HUES64 (cell line): ENCODE results near the gene DNAAF1.

Experiments used
- H3K27ac ChIP-seq: 2 replicates; pipeline ENCODE4 v1.7.0; 2013; ENCODE audit warnings: low read depth, low read length, inconsistent platforms
- H3K27me3 ChIP-seq: 2 replicates; pipeline ENCODE4 v1.6.1; 2013; ENCODE audit warnings: mild to moderate bottlenecking, low read length; ENCODE audit not compliant: insufficient read depth
- H3K36me3 ChIP-seq: 2 replicates; pipeline ENCODE4 v1.6.1; 2013; ENCODE audit warnings: mild to moderate bottlenecking, low read length; ENCODE audit not compliant: insufficient read depth
- H3K4me1 ChIP-seq: 2 replicates; pipeline ENCODE4 v1.6.1; 2013; ENCODE audit warnings: mild to moderate bottlenecking, low read length, moderate library complexity; ENCODE audit not compliant: insufficient read depth
- H3K4me3 ChIP-seq: 2 replicates; pipeline ENCODE4 v1.5.1; 2013; ENCODE audit warnings: mild to moderate bottlenecking, low read length, moderate library complexity
- H3K9ac ChIP-seq: 2 replicates; pipeline ENCODE4 v1.6.1; 2013; ENCODE audit warnings: mild to moderate bottlenecking, low read depth, low read length
- H3K9me3 ChIP-seq: 2 replicates; pipeline ENCODE4 v1.6.1; 2013; ENCODE audit warnings: low read depth, low read length; ENCODE audit not compliant: insufficient read depth
- WGBS: fragments of 150-250, 120-280 bp; methylation state at CpG from one replicate; pipeline ENCODE4 v1.1.7; 2013; ENCODE audit warnings: missing lambda C conversion rate; 5-methylcytosine and 5-hydroxymethylcytosine counted together

The DNAAF1 gene

GRCh38 chr16:84178892-84179611 is 33.9 kb downstream of the DNAAF1 start:
- H3K9me3 ChIP-seq = no peaks in the 10 kb centered on the region
- H3K27me3 ChIP-seq = no peaks in the 10 kb centered on the region
- 94% methylated on average over 28 of the region's 28 CpGs for WGBS
- no peak overlapping the region for H3K27ac ChIP-seq
- no peaks in the 10 kb centered on the region for H3K4me1 ChIP-seq
- H3K36me3 ChIP-seq = peaks cover 62% of the 10 kb centered on the region
- no peak overlapping the region for H3K4me3 ChIP-seq
- no peak overlapping the region for H3K9ac ChIP-seq

DNA sequence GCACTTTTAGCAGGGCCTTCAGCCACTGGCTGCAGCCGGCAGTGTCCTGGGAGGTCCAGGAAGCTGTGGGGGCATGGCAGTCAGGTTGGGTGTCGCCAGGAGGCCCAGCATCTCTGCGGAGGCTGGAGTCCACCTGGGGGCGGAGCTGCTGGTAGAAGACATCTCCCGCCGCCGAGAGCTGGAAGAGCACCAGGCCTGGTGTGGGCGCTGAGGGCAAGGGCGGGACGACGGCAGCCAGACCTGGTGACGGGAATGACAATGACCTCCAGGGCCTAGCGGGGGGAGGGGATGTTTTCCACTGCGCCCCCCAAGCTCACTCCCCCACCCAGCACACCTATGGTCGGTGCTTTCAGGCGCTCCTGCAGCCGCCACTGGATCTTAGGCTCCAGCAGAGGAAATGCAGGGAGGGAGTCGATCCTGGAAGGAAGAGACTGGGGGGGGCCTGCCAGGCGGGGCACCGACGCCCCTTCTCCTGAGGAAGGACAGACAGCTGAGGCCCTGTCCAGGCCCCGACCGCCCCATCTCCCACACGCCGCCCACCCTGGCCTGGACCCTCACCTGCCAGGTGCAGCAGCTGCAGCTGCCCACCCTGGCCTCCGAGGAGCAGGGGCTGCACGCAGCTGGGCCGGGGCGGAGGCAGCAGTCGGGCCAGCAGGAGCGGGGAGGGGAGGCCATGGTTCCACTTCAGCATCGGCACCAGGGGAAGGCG is 34.7 kb downstream of the DNAAF1 start:
- Histone ChIP-seq H3K9ac (no peak overlapping the region), H3K9me3 (no peaks in the 10 kb centered on the region), H3K4me1 (no peaks in the 10 kb centered on the region), H3K36me3 (peaks cover 69% of the 10 kb centered on the region), H3K27ac (no peak overlapping the region), H3K27me3 (no peaks in the 10 kb centered on the region), H3K4me3 (no peak overlapping the region)
- 93% methylated on average over 33 of the region's 33 CpGs for WGBS

GRCh38 chr16:84180519-84181140 is 35.5 kb downstream of the DNAAF1 start:
- H3K4me1 ChIP-seq = no peaks in the 10 kb centered on the region
- H3K9ac ChIP-seq = no peak overlapping the region
- no peaks in the 10 kb centered on the region for H3K9me3 ChIP-seq
- no peaks in the 10 kb centered on the region for H3K27me3 ChIP-seq
- no peak overlapping the region for H3K27ac ChIP-seq
- WGBS = 91% methylated on average over 21 of the region's 21 CpGs
- H3K4me3 ChIP-seq = no peak overlapping the region
- peaks cover 73% of the 10 kb centered on the region for H3K36me3 ChIP-seq

GRCh38 chr16:84181144-84181915 is 36.2 kb downstream of the DNAAF1 start:
- H3K27me3 ChIP-seq = no peaks in the 10 kb centered on the region
- no peak overlapping the region for H3K4me3 ChIP-seq
- H3K27ac ChIP-seq = no peak overlapping the region
- no peak overlapping the region for H3K9ac ChIP-seq
- no peaks in the 10 kb centered on the region for H3K4me1 ChIP-seq
- peaks cover 73% of the 10 kb centered on the region for H3K36me3 ChIP-seq
- 93% methylated on average over 41 of the region's 41 CpGs for WGBS
- no peaks in the 10 kb centered on the region for H3K9me3 ChIP-seq

DNA sequence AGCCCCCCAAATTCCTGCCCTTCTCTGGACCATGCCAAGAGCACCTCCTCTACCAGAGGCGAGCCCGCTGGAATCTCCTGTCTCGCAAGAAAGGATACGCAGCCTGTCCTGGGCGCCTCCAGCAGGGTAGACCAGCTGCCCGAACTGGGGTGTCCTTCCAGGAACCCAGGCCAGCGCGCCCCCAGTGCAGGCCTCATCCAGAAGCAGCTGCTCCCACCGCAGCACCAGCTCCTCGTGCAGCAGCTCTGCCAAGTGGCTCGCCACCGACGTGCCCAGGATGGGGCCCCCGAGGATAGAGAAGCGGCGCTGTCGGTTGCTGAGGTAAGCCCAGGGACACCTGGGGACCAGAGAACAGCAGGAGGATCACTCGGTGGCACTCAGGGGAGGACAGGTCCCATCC is 37.0 kb downstream of the DNAAF1 start:
- no peak overlapping the region for H3K9ac ChIP-seq
- no peaks in the 10 kb centered on the region for H3K27me3 ChIP-seq
- 97% methylated on average over 18 of the region's 18 CpGs for WGBS
- H3K9me3 ChIP-seq = no peaks in the 10 kb centered on the region
- no peak overlapping the region for H3K4me3 ChIP-seq
- no peaks in the 10 kb centered on the region for H3K4me1 ChIP-seq
- H3K36me3 ChIP-seq = peaks cover 73% of the 10 kb centered on the region
- H3K27ac ChIP-seq = no peak overlapping the region

DNA sequence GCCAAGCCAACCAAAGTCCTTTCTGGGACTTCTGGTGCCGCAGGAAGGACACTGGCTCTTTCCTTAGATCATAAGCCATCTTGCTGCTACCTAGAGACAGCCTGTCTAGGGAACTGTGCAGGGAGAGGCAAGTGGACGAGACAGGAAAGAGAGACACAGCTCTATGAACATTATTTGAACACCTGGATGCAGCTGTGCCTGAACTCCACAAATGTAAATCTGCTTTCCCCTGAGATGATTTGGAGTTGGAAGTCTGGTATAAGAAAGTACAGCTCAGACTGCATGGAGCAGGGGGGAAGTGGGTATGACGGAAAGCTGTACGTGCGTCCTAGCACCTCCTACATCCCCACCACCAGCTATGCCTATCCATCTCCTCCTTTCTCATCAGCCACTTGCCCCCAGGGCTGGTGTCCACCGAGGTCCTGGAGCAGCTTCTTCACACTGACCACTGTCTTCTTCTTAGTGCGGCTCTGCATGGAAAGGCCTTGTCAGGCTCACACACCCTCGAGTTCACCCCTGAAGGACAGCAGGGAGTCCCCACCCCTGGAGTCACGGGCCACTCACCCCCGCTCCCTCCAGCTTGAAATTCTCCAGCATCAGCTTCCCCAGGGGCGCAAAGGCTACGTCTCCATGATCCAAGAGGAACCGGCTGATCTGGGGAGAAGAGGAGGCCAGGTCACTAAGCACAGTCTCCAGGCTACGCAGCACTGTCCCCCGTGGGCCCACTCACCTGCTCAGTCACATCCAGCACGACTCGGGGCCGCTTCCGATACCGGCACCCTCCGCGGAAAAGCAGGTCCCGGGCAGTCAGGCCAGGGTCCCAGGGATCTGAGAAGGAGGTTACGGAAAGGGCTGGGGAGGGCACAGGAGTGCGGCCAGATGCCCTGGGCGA is 37.8 kb downstream of the DNAAF1 start:
- Histone ChIP-seq H3K36me3 (peaks cover 70% of the 10 kb centered on the region), H3K27me3 (no peaks in the 10 kb centered on the region)
- WGBS = 95% methylated on average over 25 of the region's 26 CpGs

GRCh38 chr16:84183572-84183875 is 38.4 kb downstream of the DNAAF1 start:
- Histone ChIP-seq H3K36me3 (peaks cover 64% of the 10 kb centered on the region), H3K4me1 (no peaks in the 10 kb centered on the region), H3K27ac (no peak overlapping the region), H3K4me3 (no peak overlapping the region), H3K9ac (no peak overlapping the region), H3K9me3 (no peaks in the 10 kb centered on the region), H3K27me3 (no peaks in the 10 kb centered on the region)
- WGBS = 93% methylated on average over 5 of the region's 5 CpGs

More for the DNA sequence above, 37.8 kb downstream of the DNAAF1 start:
- Histone ChIP-seq H3K4me1 (no peaks in the 10 kb centered on the region), H3K9ac (no peak overlapping the region), H3K4me3 (no peak overlapping the region), H3K9me3 (no peaks in the 10 kb centered on the region), H3K27ac (no peak overlapping the region)

DNA sequence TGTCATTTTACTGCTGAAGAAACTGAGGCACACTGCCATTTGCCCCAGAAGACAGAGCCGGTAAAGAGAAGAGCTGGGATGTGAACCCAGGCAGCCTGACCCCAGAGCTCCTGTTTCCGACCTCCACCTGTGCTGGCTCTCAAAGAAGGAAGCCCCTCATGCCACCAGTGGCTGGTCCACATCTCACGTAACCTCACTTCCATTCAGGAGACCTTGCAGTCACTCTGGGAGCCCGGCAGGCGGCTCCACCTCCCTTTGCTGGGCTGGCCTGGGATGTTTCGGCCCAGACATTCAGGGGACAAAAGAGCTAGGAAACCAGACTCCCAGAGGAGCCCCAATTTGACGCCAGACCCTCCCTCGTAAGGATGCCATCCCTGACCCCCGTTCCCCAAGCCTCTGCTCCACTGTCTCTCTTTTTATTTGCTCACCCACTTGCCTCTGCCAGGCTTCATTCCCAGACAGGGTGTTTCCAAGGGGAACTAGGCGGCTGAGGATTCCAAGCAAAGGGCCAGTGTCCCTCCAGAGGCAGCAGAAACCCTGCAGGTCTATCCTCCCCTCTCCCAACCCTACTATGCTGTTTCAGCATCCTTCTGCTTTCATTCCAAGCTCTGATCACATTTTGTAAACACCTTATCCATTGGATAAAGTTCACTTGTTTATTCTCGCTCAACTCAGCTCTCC is 38.9 kb downstream of the DNAAF1 start:
- 94% methylated on average over 11 of the region's 11 CpGs for WGBS
- Histone ChIP-seq H3K36me3 (peaks cover 58% of the 10 kb centered on the region), H3K27ac (no peak overlapping the region), H3K9me3 (no peaks in the 10 kb centered on the region), H3K9ac (no peak overlapping the region), H3K27me3 (no peaks in the 10 kb centered on the region), H3K4me1 (no peaks in the 10 kb centered on the region), H3K4me3 (no peak overlapping the region)

GRCh38 chr16:84184775-84185174 is 39.7 kb downstream of the DNAAF1 start:
- H3K36me3 ChIP-seq = peaks cover 52% of the 10 kb centered on the region
- 95% methylated on average over 10 of the region's 10 CpGs for WGBS

More at GRCh38 chr16:84184775-84185174, 39.7 kb downstream of the DNAAF1 start:
- no peaks in the 10 kb centered on the region for H3K27me3 ChIP-seq
- H3K4me1 ChIP-seq = no peaks in the 10 kb centered on the region
- H3K4me3 ChIP-seq = no peak overlapping the region
- no peak overlapping the region for H3K9ac ChIP-seq
- no peaks in the 10 kb centered on the region for H3K9me3 ChIP-seq
- no peak overlapping the region for H3K27ac ChIP-seq
